NCI-H2227 treated with DMSO at 0.1 percent for 48 hours (cell line): ENCODE data around the gene SPAAR.
"Not testable (repeated sequence)": the region's sequence is repeated elsewhere in the genome, so short reads cannot be mapped to it uniquely, and the experiment has no call there.

Source experiments
- DNase-seq: peaks from one replicate; lab custom pipeline; 2025; lab: John Stamatoyannopoulos, UW

Gene SPAAR

GRCh38 chr9:35923598-35923926, 14.3 kb downstream of the SPAAR start:
- DNase-seq: no peak

GRCh38 chr9:35923927-35924763, 14.9 kb downstream of the SPAAR start:
- peak; percentile 6 for DNase-seq

GRCh38 chr9:35928591-35929452, 19.5 kb downstream of the SPAAR start:
- no peak for DNase-seq

- DNase-seq: no peak
Measured at GRCh38 chr9:35929453-35929718, 20.1 kb downstream of the SPAAR start.

- no peak for DNase-seq
Measured at GRCh38 chr9:35930521-35930920, 21.2 kb downstream of the SPAAR start.

- DNase-seq: no peak
Measured at GRCh38 chr9:35930989-35931388, 21.7 kb downstream of the SPAAR start.

- no peak for DNase-seq
Measured at GRCh38 chr9:35932735-35933134, 23.4 kb downstream of the SPAAR start.

GRCh38 chr9:35933550-35934067, 24.3 kb downstream of the SPAAR start:
- DNase-seq: no peak

GRCh38 chr9:35934069-35934468, 24.8 kb downstream of the SPAAR start:
- not testable (repeated sequence) for DNase-seq

- no peak for DNase-seq
Measured at GRCh38 chr9:35935261-35935660, 26.0 kb downstream of the SPAAR start.

GRCh38 chr9:35935755-35936509, 26.6 kb downstream of the SPAAR start:
- DNase-seq: no peak

- no peak for DNase-seq
Measured at GRCh38 chr9:35937227-35937626, 27.9 kb downstream of the SPAAR start.

- no peak for DNase-seq
Measured at GRCh38 chr9:35938474-35939356, 29.4 kb downstream of the SPAAR start.

GRCh38 chr9:35939679-35940250, 30.5 kb downstream of the SPAAR start:
- DNase-seq: no peak

GRCh38 chr9:35940458-35941407, 31.4 kb downstream of the SPAAR start:
- no peak for DNase-seq

- DNase-seq: no peak
Measured at GRCh38 chr9:35942286-35942685, 33.0 kb downstream of the SPAAR start.

GRCh38 chr9:35944173-35944572, 34.9 kb downstream of the SPAAR start:
- peak; percentile 3 for DNase-seq

- DNase-seq: no peak
Measured at GRCh38 chr9:35944841-35945240, 35.6 kb downstream of the SPAAR start.

- peak; percentile 2 for DNase-seq
Measured at GRCh38 chr9:35945341-35946018, 36.2 kb downstream of the SPAAR start.
